Measurements from ENCODE around the gene HK1. TPM values are rescaled to one million over a fixed set of nuclear protein-coding genes. Genes with fewer than 3 reads are reported as not detected.
A peak's percentile ranks its signal among the peaks of the same experiment; 100 is the strongest.

Gene HK1
- total and polyA plus RNA-seq, 2 donors (not counting 1 experiment from before 2014, with no cell fraction given), result 60.6 to 172 TPM

DNA sequence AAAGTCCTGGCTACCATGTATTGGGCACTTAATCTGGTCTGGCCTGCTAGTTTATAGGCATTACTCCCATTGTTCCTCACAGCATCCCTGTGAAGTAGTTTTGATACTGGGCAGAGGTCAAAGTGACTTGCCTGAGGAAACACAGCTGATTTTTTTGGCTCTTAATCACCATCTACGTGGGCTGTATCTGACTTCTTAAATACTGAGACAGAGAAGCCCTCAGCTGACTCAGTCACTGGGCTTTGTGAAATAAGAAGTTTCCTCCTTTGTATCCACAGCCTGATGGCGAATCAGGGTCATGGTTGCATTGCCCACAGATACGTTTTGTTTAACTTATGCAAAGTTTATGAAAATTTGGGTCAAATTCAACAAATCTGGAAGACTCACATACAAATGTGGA, 125.2 kb downstream of the HK1 start:
- peaks cover 19% of the 10 kb centered on the region for H3K4me1 ChIP-seq (ENCODE audit: control insufficient read depth, extremely low read depth, insufficient read depth, low read length)
- H3K79me2 ChIP-seq (ENCODE audit: control insufficient read depth, insufficient read depth, low read length), result no peaks in the 10 kb centered on the region
- TF ChIP-seq, protein P1, sequence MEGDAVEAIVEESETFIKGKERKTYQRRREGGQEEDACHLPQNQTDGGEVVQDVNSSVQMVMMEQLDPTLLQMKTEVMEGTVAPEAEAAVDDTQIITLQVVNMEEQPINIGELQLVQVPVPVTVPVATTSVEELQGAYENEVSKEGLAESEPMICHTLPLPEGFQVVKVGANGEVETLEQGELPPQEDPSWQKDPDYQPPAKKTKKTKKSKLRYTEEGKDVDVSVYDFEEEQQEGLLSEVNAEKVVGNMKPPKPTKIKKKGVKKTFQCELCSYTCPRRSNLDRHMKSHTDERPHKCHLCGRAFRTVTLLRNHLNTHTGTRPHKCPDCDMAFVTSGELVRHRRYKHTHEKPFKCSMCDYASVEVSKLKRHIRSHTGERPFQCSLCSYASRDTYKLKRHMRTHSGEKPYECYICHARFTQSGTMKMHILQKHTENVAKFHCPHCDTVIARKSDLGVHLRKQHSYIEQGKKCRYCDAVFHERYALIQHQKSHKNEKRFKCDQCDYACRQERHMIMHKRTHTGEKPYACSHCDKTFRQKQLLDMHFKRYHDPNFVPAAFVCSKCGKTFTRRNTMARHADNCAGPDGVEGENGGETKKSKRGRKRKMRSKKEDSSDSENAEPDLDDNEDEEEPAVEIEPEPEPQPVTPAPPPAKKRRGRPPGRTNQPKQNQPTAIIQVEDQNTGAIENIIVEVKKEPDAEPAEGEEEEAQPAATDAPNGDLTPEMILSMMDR (conservative IDR thresholded peaks at IDR 0.05 in 1 of 2, IDR thresholded peaks at IDR 0.05 in 1 of 2; ENCODE audit: low read depth in 1 of 2, low read length in 2 of 2), result no peak
- no peak for TF ChIP-seq EZH2 (IDR thresholded peaks at IDR 0.05; ENCODE audit: low read length, missing control alignments)
- no peaks in the 10 kb centered on the region for H3K9me3 ChIP-seq (ENCODE audit: control insufficient read depth, insufficient read depth, low read depth, low read length)
- peak overlapping the region; percentile 15 for H3K4me2 ChIP-seq (ENCODE audit: extremely low read depth, insufficient read depth, low read length)
- H3K4me3 ChIP-seq (replicated peaks in 1 of 4; ENCODE audit: control extremely low read depth in 1 of 4, insufficient read depth in 1 of 4, low read depth in 3 of 4, low read length in 4 of 4), result no peak overlapping the region
- no peak overlapping the region for H2AFZ ChIP-seq (ENCODE audit: low read length)
- DNase-seq (ENCODE audit: low read depth in 2 of 2), result peak; percentile 83 to 92
- H3K9ac ChIP-seq (ENCODE audit: insufficient read depth, low read length), result no peak overlapping the region
- H3K27me3 ChIP-seq (ENCODE audit: control insufficient read depth, insufficient read depth, low read length), result no peaks in the 10 kb centered on the region
- peaks cover 14% of the 10 kb centered on the region for H3K36me3 ChIP-seq (ENCODE audit: control insufficient read depth, insufficient read depth, low read length)
- peak overlapping the region; percentile 53 for H3K27ac ChIP-seq (ENCODE audit: insufficient read depth, low read length)
- H4K20me1 ChIP-seq (ENCODE audit: control insufficient read depth, extremely low read depth, insufficient read depth, low read length), result no peaks in the 10 kb centered on the region

GRCh38 chr10:69404786-69405185, 126.5 kb downstream of the HK1 start:
- H3K4me1 ChIP-seq (ENCODE audit: control insufficient read depth, extremely low read depth, insufficient read depth, low read length), result peaks cover 19% of the 10 kb centered on the region
- no peak overlapping the region for H2AFZ ChIP-seq (ENCODE audit: low read length)
- no peaks in the 10 kb centered on the region for H3K9me3 ChIP-seq (ENCODE audit: control insufficient read depth, insufficient read depth, low read depth, low read length)
- no peak overlapping the region for H3K4me3 ChIP-seq (replicated peaks in 1 of 4; ENCODE audit: control extremely low read depth in 1 of 4, insufficient read depth in 1 of 4, low read depth in 3 of 4, low read length in 4 of 4)
- H3K9ac ChIP-seq (ENCODE audit: insufficient read depth, low read length), result no peak overlapping the region
- no peak overlapping the region for H3K27ac ChIP-seq (ENCODE audit: insufficient read depth, low read length)
- no peaks in the 10 kb centered on the region for H4K20me1 ChIP-seq (ENCODE audit: control insufficient read depth, extremely low read depth, insufficient read depth, low read length)
- no peak overlapping the region for H3K4me2 ChIP-seq (ENCODE audit: extremely low read depth, insufficient read depth, low read length)
- H3K27me3 ChIP-seq (ENCODE audit: control insufficient read depth, insufficient read depth, low read length), result no peaks in the 10 kb centered on the region
- peaks cover 11% of the 10 kb centered on the region for H3K36me3 ChIP-seq (ENCODE audit: control insufficient read depth, insufficient read depth, low read length)
- H3K79me2 ChIP-seq (ENCODE audit: control insufficient read depth, insufficient read depth, low read length), result no peaks in the 10 kb centered on the region
- TF ChIP-seq, protein P1 (conservative IDR thresholded peaks at IDR 0.05 in 1 of 2, IDR thresholded peaks at IDR 0.05 in 1 of 2; ENCODE audit: low read depth in 1 of 2, low read length in 2 of 2), result no peak
- no peak for TF ChIP-seq EZH2 (IDR thresholded peaks at IDR 0.05; ENCODE audit: low read length, missing control alignments)
- no peak for DNase-seq (ENCODE audit: low read depth in 2 of 2)

DNA sequence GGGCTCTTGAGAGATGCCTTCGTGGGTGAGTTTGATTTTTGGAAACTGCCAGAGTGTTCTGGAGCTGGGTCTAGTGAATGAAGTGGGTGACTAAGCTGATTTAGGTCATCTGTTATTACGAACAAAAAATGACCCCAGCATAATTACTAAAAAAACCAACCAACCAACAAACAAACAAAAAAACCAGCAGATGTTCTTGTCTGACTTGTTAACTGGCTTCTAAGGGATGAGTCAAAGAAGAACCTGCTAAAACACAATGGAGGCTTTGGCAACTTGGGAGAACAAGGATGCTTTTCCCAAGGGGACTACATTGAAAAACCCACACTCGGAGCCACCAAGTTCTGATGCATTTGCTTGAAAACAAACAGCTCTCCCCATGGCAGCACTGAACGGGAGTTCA, 126.9 kb downstream of the HK1 start:
- Histone ChIP-seq H3K79me2 (ENCODE audit: control insufficient read depth, insufficient read depth, low read length) (no peaks in the 10 kb centered on the region), H3K4me3 (replicated peaks in 1 of 4; ENCODE audit: control extremely low read depth in 1 of 4, insufficient read depth in 1 of 4, low read depth in 3 of 4, low read length in 4 of 4) (no peak overlapping the region), H4K20me1 (ENCODE audit: control insufficient read depth, extremely low read depth, insufficient read depth, low read length) (no peaks in the 10 kb centered on the region), H3K27ac (ENCODE audit: insufficient read depth, low read length) (no peak overlapping the region), H3K4me2 (ENCODE audit: extremely low read depth, insufficient read depth, low read length) (no peak overlapping the region), H3K9ac (ENCODE audit: insufficient read depth, low read length) (no peak overlapping the region), H3K4me1 (ENCODE audit: control insufficient read depth, extremely low read depth, insufficient read depth, low read length) (peaks cover 19% of the 10 kb centered on the region), H2AFZ (ENCODE audit: low read length) (no peak overlapping the region), H3K9me3 (ENCODE audit: control insufficient read depth, insufficient read depth, low read depth, low read length) (no peaks in the 10 kb centered on the region), H3K27me3 (ENCODE audit: control insufficient read depth, insufficient read depth, low read length) (no peaks in the 10 kb centered on the region), H3K36me3 (ENCODE audit: control insufficient read depth, insufficient read depth, low read length) (peaks cover 11% of the 10 kb centered on the region)
- DNase-seq (ENCODE audit: low read depth in 2 of 2), result peak; percentile 13 to 20
- TF ChIP-seq, protein P1 (conservative IDR thresholded peaks at IDR 0.05 in 1 of 2, IDR thresholded peaks at IDR 0.05 in 1 of 2; ENCODE audit: low read depth in 1 of 2, low read length in 2 of 2), result no peak
- no peak for TF ChIP-seq EZH2 (IDR thresholded peaks at IDR 0.05; ENCODE audit: low read length, missing control alignments)
